GM18520 (cell line): ENCODE results near the gene MAGI1.

Experiments
- ATAC-seq: cut with Tn5 transposase; IDR thresholded peaks from one replicate; pipeline ENCODE4 v1.9.1; 2021; ENCODE audit not compliant: unreplicated experiment

Gene MAGI1

DNA sequence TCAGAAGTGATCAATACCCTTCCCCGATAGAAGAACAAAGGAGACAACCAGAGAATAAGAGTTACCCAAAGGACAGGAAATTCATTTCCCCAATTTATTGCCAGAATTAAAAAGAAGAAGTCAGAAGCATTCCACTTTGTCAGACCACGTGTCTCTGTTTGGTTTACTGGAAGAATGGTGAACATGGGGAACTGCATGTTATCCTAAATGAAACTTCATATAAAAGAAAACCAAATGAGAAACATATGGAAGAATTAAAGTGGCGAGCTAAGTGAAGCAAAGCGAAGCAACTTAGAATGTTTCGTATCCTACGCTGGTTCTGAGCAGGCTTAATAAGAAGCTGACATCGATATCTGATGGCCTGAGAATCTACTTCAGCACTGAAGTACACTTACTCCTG, 190.7 kb downstream of the MAGI1 start:
- no peak for ATAC-seq

DNA sequence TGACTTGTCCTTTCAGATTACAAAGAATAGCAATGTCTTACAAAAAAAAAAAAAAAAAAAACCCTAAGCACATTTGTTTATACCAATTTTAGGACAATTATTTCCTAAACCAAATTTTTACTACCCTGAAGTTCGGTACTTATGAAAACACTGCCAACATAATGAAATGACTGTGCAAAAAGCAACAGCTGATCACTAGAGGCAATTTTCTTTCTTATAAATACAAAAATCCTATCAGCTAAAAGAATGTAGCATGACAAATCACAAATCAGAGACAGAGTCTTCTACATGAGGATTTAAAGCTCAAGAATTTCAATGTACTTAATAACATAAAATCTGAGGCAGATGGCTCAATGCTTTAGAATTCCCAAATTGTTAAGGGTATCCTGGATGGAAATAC, 191.8 kb downstream of the MAGI1 start:
- ATAC-seq, result no peak

DNA sequence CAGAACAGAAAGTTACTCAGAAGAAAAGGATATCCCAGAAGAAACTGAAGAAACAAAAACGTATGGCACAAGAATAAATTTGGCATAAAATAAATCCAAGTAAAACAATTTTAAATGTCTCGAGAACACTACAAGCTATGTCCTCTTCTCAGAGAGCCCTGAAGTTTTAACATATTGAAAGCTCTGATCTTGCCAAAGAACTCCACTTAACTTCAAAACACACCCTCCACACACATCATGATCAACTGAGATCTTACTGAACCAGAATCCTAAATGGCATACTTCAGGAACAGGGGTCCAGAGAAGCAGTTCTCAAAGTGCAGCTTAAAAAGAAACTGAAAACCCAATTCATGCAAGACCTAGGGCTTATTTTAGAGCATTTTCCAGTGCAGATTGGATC, 194.3 kb downstream of the MAGI1 start:
- no peak for ATAC-seq

DNA sequence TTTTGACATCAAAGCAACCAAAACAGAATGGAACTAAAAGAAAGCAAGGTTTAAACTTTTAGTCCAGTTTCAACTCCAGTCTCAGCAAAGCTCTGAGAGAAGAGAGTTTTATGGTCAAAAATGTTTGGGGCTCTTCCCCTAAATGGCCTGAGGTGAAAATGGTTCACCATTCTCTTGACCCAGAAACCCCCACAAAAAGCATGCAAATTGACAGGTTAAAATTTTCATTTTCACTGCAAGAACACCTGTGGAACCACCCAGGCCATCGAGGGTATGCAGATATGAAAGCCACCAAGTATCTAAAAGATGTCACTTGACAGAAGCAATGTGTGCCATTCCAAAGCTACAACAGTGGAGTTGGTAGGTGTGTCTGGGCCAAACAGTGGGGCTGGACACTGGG, 195.0 kb downstream of the MAGI1 start:
- no peak for ATAC-seq

DNA sequence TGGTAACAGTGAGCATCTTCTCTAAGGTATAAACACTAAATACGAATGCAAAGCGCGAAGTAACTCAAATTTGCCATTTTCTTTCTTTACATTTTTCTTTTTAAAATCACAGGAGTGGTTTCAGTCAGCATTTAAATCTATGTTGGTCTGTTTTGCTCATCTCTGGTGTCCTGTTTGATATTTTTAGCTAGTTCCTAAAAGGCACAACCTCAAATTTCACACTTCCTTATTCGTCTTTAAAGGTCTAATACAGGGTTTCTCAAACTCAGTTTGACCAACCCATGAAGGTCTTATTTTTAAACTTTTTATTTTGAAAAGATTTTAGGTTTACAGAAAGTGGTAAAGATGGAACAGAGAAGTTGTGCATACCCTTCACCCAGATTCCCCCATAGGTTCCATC, 201.1 kb downstream of the MAGI1 start:
- no peak for ATAC-seq

DNA sequence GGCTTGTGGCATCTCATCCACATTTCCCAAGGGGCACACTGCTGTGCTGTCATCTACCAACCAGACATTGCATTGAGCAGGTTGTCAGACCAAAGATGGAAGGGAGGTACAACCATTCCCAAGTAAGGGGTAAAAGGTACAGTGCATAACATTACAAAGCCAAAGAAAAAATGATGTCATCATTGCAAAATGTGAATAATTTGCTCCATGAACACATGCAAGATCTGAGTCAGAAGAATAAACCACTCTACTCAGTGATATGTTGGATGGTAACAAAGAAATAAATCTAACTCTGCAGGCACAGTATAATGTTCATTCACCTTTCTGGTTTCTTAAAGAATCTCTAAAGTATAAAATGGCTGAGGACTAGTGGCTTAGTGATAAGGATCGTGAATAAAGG, 202.7 kb downstream of the MAGI1 start:
- ATAC-seq, result no peak

DNA sequence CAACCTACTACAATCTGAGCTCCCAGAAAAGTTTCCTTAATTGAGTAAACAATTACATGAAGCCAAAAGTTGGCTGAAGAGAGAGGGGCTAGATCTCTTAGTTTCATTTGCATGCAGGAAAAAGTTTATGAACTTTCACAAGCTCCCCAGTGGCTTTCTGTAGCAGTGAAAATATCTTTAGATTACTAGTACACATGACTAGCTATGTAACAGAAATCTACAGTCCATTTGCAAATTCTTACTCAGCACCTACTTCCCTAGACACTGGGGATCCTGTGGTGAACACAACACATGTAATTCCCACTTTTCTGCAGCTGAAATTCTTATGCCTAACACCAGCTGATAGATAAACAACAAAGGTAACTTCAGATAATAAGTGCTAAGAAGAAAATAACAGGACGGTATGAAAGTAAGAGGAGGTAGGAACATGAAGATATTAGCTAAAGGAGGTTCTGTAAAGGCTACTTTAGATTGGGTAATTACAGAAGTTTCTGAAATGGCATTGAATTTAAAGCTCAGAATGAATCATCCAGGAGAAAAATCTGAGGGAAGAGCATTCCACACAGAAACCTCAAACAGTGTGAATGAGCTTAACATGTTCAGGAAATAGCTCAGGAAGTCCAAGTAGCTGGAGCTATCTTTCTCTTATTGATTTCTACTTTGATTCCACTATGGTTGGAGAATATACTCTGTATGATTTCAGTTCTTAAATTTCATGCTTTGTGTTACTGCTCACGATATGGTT, 204.8 kb downstream of the MAGI1 start:
- no peak for ATAC-seq

DNA sequence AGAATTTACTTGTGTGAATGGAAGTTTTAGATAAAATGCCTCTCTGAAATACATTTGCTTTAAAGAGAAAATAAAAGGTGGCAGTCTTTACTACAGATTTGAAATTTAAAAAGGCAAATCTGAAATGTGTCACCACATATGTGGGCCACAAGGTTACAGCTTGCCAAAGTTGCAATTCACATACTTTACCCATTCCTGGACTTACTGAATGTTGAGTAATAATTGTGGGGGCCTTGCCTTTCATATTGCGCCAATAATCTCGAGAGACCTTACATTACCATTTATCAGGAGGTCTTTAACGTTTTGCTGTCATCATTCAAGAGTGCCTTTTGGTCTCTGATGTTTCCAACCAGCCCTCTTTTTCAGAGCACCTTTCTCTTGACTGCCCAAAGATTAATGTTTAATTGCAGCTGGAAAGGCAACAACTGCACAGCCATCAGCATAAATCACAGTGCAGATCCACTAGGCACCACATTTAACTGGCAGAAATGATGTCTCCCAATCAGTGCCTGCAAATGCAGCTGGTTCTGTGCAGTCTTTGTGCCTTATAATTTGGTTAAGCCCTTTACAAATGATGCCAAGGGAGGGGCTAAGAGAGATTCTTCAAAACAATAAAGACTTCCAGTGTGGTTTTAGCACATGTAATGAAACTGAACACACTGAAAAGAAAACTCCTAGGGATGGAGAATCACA, 206.8 kb downstream of the MAGI1 start:
- no peak for ATAC-seq

DNA sequence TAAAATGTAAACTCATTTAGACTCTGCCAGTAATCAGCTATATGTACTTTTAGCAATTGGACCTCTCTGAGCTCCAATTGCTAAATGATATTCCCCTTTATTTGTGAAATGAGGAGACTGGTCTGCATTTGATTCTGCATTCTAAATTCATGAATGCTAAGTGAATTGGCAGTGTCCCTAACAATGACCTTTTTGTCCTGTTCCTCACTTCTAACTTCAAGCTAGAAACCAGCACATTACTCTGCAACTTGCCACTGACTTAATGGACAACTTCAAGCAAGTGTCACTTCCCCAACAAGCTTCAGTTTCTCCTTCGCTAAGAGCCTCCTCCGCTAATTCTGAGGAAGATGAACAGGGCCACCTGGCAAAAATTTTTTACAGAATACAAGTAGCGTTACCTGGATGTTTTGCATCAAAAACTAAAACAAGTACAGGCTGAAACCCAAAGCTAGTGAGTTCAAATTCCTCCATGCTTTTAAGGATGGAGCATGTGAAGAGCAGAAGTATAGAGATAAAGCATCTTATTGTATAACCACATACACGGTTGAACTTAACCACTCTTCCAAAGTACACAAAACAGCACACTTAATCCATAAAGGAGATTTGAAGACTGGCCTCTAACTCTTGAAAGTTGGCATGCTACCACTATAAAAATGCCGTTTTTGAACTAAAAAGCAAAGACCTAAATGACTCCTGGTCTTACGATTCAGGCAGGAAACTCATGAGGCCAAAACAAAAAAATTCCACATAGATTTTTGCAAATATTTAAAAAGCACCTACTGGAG, 207.6 kb downstream of the MAGI1 start:
- no peak for ATAC-seq

DNA sequence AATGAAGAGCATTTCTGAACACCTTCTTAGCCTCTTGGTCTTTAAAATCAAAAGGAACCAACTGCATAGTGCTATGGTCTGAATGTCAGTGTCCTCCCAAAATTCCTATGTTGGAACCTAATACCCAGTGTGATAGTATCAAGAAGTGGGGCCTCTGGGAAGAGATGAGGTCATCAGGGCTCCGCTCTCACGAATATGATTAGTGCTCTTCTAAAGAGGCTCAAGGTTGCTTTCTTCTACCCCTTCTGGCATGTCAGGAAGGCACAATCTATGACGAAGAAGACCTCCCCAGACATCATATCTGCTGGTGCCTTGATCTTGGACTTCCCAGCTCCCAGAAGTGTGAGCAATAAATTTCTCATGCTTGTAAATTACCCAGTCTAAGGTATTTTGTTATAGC, 209.5 kb downstream of the MAGI1 start:
- ATAC-seq, result no peak

DNA sequence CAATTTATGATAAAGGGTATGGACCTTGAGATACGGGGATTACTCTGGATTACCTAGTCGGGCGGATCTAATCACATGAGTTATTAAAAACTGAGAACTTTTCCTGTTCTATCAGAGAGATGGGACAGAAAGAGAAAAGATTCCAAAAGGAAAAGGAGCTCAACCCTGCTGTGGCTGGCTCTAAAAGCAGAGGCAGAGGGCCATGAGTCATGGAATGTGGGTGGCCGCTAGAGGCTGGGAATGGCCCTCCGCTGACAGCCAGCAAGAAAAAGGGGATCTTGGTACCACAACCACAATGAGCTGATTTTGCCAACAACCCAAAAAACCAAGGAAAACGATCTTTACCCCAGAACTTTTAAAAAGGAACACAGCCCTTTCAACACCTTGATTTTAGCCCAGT, 210.0 kb downstream of the MAGI1 start:
- ATAC-seq, result no peak

DNA sequence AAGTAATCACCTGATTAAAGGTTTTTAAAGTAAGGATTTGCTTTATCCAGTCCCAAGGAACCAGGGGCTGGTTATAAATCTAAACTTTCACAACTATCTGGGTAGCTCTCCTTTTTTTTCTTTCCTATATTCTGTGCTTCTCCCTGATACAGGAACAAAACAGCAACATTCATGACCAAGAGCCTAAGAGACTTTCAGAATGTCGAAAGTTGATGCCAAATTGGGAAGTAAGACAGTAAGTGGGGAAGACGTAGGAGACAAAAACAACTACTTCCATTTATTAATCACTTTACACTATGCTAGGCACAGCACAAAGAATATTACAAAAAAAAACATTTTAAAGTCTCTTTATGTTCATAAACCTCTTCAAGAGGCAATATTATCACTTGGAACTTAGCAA, 211.6 kb downstream of the MAGI1 start:
- no peak for ATAC-seq

DNA sequence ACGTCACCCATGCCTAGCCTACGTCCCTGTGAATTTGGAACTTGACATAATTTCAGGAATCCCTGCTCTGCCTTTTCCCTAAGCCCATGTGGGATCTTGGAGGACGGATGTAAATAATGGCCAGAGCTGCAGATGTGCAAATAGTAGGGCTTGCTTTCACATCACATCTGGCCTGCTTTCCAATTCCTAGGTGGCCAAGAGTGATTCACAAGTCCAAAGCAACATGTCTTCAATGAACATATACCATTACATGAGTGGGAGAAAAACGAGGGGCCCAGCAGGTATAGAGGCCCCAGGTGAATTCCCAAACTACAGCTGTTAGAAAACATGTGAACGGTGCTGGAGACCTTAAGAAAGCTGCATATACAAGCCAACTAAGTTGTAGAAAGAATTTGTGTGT, 214.6 kb downstream of the MAGI1 start:
- ATAC-seq, result no peak

DNA sequence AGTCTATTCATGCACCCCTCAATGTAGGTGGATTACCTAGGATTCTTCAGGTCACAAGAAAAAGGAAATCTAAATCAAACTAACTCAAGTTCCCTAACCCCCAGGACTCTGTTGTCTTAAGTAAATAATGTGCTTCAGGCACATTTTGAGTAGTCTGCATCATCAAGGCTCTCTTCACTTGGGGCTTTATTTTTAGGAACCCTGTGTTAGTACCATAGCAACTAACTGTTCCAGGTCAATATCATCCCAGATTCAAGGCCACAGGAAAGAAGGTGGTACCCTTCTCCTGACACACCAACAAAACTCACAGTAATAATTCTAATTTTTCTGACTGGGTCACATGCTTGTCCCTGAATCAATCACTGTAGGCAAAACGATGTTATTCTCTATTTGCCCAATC, 218.1 kb downstream of the MAGI1 start:
- ATAC-seq, result no peak

DNA sequence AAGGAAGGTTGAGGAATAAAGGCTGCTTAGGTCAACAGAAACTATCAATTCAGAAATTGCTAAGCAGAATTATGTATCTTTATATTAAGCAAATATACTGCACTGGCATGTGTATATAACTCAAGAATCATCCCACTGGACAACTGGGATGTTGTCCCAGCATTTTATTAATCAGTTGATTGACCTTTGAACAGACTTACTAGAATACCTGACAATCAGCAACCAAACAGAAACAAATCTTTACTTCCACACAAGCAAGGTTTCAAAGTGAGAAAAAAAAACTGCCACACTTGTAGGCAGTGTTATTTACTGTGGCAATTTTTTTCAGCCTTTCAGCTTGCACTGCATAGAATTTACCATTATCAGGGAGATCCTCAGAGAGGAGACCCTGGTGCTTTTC, 218.8 kb downstream of the MAGI1 start:
- ATAC-seq, result no peak

DNA sequence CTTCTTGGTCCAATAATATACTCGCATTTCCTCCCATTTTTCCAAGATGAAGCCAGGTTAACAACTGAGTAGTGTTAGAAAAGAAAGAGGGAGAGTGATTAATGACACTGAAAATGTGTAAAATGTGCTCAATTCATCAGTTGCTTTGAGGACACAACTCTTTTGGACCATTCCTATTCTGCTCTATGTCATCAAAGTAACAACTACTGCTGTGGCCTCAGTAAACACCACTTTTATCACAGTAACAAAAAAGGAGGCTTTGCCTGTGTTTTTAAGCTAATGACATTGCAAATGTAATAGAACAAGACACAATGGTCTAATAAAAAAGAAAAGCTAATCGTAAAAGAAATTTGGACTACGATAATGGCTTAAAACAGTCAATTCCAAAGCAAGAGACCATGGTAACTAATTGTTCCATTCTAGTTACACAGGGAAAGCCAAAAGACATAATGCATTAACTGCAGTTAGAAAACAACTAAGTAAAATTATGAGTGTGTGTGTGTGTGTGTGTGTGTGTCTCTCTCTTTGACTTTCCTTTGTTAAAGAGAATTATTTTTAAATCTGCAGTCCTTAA, 221.1 kb downstream of the MAGI1 start:
- ATAC-seq, result no peak

DNA sequence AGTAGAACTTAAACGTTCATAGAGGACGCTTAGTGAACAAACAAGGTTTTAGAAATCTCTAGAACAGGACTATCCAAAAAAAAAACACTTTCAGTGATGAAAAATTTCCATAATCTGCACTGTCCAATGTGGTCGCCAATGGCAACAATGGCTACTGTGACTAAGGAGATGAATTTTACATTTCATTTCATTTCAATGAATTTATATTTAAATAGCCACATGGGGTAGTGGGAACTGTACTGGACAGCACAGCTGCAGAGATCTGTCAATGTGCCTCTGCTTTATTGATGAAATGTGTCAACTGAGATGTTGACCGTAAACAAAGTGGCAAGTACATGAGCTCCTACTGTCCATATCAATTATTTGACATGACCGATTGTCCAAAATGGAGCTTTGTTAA, 222.5 kb downstream of the MAGI1 start:
- no peak for ATAC-seq

DNA sequence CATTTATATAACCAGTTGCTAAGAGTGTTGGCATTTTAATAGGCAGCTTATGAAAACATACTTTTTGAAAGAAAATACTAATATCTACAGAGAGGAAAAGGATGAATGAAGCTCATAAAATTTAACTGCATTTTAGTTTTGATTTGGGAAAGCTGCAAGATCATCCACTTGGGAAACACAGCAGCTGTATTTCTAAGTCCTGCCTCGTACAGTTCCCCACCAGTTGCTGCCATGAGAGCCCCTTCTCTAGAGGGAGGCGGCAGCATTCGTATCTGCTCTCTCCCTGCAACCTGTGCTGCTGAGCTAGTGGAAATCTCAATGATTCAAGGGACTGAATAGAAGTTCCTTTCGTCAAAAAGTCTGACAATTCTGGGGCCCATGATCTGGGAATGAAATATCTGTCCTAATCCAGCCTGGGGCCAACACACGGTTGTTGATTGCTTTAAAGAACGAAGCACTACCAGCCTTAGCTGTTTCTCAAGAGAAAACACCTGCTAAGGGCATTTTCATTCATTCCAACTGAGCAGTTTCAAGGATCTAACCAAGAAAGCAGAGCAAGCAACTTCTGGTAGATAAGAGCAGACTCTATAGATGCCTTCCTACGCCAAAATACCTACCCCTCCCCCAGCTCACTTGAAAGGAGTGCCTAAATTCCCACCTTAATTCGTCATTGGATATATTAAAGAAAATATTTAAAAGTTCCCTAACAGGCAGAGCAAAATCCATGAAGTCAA, 223.7 kb downstream of the MAGI1 start:
- ATAC-seq, result no peak

DNA sequence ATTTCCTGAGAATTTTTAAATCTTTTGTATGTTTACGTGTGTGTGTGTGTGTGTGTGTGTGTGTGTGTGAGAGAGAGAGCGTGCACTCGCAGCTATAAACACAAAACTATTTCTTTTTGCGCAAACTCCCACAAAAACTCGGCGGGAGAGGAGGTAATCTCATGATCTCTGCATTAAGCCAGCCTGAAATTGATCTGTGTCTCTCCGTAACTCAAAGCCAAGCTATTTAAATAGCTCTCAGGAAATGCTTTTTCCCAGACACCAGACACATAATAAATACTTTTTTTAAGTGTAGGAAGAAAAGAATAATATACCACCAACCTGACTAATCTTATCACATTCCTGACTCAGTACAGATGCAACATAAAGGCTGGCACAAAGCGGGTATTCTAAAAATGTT, 226.8 kb downstream of the MAGI1 start:
- no peak for ATAC-seq

DNA sequence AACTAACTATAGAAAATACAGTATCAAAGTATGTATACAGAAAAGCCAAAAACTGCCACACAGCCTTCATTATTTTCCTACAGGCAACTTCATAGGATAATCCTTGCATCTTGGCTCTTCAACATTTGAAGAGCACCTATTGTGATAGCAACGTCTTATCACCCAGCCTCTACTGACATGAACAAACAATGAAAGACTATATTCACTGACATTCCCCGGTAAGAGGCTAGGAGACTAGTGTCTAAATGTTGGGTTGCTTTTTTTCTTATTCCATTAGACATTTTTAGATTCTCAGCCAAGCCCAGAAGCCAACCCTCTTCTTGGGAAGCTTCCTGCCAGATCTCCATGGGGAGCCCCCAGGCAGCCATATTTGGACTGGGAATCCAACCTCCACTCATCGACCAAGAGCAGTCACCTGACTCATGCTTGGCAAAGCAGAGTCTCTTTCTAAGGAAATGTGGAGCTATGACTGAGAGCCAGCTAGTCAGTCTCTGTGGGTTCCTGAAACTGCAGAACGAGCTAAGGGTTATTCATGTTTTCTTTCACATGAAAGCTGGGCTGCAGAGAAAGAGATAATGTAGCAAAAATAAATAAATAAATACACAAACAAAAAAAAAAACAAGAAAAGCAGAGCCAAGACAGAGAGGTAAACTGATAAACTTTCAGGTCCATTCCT, 227.5 kb downstream of the MAGI1 start:
- no peak for ATAC-seq

DNA sequence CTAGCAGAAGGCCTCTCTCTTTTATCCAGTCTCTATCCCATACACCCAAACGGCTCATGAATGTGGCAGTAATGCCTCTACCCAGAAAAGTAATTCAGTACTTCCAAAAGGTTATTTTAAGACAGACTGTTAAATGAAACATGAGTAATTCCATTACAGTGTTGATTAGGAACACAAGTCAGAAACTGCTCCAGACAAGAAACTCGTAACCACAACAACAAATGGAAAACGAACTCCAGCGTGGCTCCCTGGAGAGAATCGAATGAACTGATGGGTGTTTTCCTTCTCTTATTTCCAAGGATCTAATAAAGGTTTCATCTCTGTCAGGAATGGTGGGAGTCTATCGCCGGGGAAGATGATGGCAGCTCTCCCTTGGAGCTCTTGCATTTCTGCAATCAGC, 228.4 kb downstream of the MAGI1 start:
- no peak for ATAC-seq
